H1 (cell line): Measurements from ENCODE around the gene EPM2A. TPM values are rescaled to one million over a fixed set of nuclear protein-coding genes. Genes with fewer than 3 reads are reported as not detected.

Experiments
- CTCF ChIA-PET: fragments of 300-600 bp; sonication (Branson Sonifier 250); formaldehyde crosslinking; loops from one replicate; lab custom pipeline; 2021; ENCODE audit not compliant: partially characterized antibody; lab: Charles Lee
- POLR2A ChIA-PET: fragments of 300-600 bp; sonication (Branson Sonifier 250); formaldehyde crosslinking; loops from one replicate; lab custom pipeline; 2021; ENCODE audit warnings: inconsistent platforms; ENCODE audit not compliant: partially characterized antibody; lab: Charles Lee
- DNase-seq, 2 experiments: peaks; one replicate each; pipeline versions ENCODE4 v3.0.0 to v3.0.0-alpha.2; 2010 to 2022; ENCODE audit warnings: low spot score in 2 of 2, low read depth in 1 of 2, mixed read lengths in 1 of 2
- FAIRE-seq: peaks from 2 replicates; lab custom pipeline; 2011; peaks lifted over from hg19 to GRCh38; lab: Jason Lieb, UNC
- H2AFZ ChIP-seq: 2 replicates; pipeline ENCODE4 v1.8.1; 2012; ENCODE audit warnings: low read length, inconsistent platforms
- H2AK5ac ChIP-seq: 2 replicates; pipeline ENCODE4 v1.6.1; 2013; ENCODE audit warnings: low read depth, low read length
- H2BK120ac ChIP-seq: replicated peaks from 2 replicates; pipeline ENCODE3; 2013; ENCODE audit warnings: low read depth, low read length, inconsistent platforms
- H2BK12ac ChIP-seq: 2 replicates; pipeline ENCODE4 v1.6.1; 2013; ENCODE audit warnings: low read depth, low read length
- H2BK15ac ChIP-seq: 2 replicates; pipeline ENCODE4 v1.6.1; 2013; ENCODE audit warnings: low read length
- H2BK20ac ChIP-seq: 2 replicates; pipeline ENCODE4 v1.6.1; 2013; ENCODE audit warnings: low read length
- H2BK5ac ChIP-seq: 2 replicates; pipeline ENCODE4 v1.6.1; 2013; ENCODE audit warnings: low read depth, low read length
- H3K14ac ChIP-seq: 2 replicates; pipeline ENCODE4 v1.6.1; 2013; ENCODE audit warnings: inconsistent platforms; ENCODE audit not compliant: insufficient read length
- H3K18ac ChIP-seq: 2 replicates; pipeline ENCODE4 v1.6.1; 2013; ENCODE audit warnings: low read length; ENCODE audit errors: extremely low read depth
- H3K23ac ChIP-seq: 2 replicates; pipeline ENCODE4 v1.6.1; 2013; ENCODE audit warnings: inconsistent platforms; ENCODE audit not compliant: insufficient read length
- H3K23me2 ChIP-seq: 2 replicates; pipeline ENCODE4 v1.6.1; 2013; ENCODE audit warnings: low read depth, low read length
- H3K27ac ChIP-seq: 2 replicates; pipeline ENCODE4 v1.6.1; 2011; ENCODE audit warnings: low read depth, low read length, inconsistent platforms
- H3K27me3 ChIP-seq, 4 experiments: replicated peaks in 1 of 4; 1 replicate in 1 of 4; 2 replicates in 3 of 4; pipeline versions ENCODE4 v1.6.1 to v1.8.1; 2011 to 2013; ENCODE audit warnings: low read length in 3 of 4, mild to moderate bottlenecking in 3 of 4, inconsistent platforms in 2 of 4, mixed read lengths in 2 of 4, moderate library complexity in 1 of 4; ENCODE audit not compliant: control insufficient read depth in 3 of 4, insufficient read depth in 3 of 4; ENCODE audit errors: extremely low read depth in 1 of 4
- H3K36me3 ChIP-seq, 4 experiments: 2 replicates each; pipeline versions ENCODE4 v1.6.1 to v1.8.1; 2011 to 2013; ENCODE audit warnings: mild to moderate bottlenecking in 4 of 4, low read length in 3 of 4, moderate library complexity in 2 of 4, control low read depth in 1 of 4, inconsistent platforms in 1 of 4; ENCODE audit not compliant: insufficient read depth in 4 of 4, control insufficient read depth in 2 of 4
- H3K4ac ChIP-seq: replicated peaks from 2 replicates; pipeline ENCODE3; 2013; ENCODE audit warnings: low read length, low read depth, mixed read lengths, inconsistent platforms; ENCODE audit not compliant: insufficient read length
- H3K4me1 ChIP-seq, 4 experiments: replicated peaks in 1 of 4; 1 replicate in 1 of 4; 2 replicates in 3 of 4; pipeline versions ENCODE4 v1.6.1 to v1.8.1; 2011 to 2013; ENCODE audit warnings: low read length in 3 of 4, inconsistent platforms in 2 of 4, mixed read lengths in 1 of 4; ENCODE audit not compliant: insufficient read depth in 4 of 4, control insufficient read depth in 3 of 4
- H3K4me2 ChIP-seq, 2 experiments: 2 replicates each; pipeline versions ENCODE4 v1.6.1 to v1.8.1; 2011 to 2013; ENCODE audit warnings: low read depth in 2 of 2, low read length in 2 of 2, control low read depth in 1 of 2, inconsistent platforms in 1 of 2, mild to moderate bottlenecking in 1 of 2; ENCODE audit not compliant: insufficient read depth in 1 of 2
- H3K4me3 ChIP-seq, 4 experiments: fragments of 200-600, 300-600 bp in 1 of 4; sonication (generic), shearing (Covaris generic), sonication (Bioruptor Twin) in 1 of 4; 2 replicates each; pipeline versions ENCODE4 v1.5.1 to v1.8.1; 2011 to 2016; ENCODE audit warnings: low read length in 4 of 4, low read depth in 3 of 4, control low read depth in 2 of 4, inconsistent platforms in 2 of 4, mild to moderate bottlenecking in 2 of 4, mixed read lengths in 1 of 4, moderate library complexity in 1 of 4; ENCODE audit not compliant: insufficient read depth in 2 of 4; ENCODE audit errors: extremely low read depth in 1 of 4
- H3K56ac ChIP-seq: replicated peaks from 2 replicates; pipeline ENCODE3; 2013; ENCODE audit warnings: low read depth, mild to moderate bottlenecking, mixed read lengths, low read length, inconsistent platforms; ENCODE audit not compliant: insufficient read length
- H3K79me1 ChIP-seq: 2 replicates; pipeline ENCODE4 v1.6.1; 2013; ENCODE audit warnings: low read depth, low read length, control low read depth
- H3K79me2 ChIP-seq, 2 experiments: 2 replicates each; pipeline versions ENCODE4 v1.6.1 to v1.8.1; 2012 to 2013; ENCODE audit warnings: low read length in 2 of 2, mild to moderate bottlenecking in 2 of 2, inconsistent platforms in 1 of 2; ENCODE audit not compliant: insufficient read depth in 2 of 2, control insufficient read depth in 1 of 2
- H3K9ac ChIP-seq, 4 experiments: replicated peaks in 1 of 4; 1 replicate in 1 of 4; 2 replicates in 3 of 4; pipeline versions ENCODE4 v1.6.1 to v1.8.1; 2011 to 2013; ENCODE audit warnings: low read depth in 3 of 4, low read length in 3 of 4, control low read depth in 2 of 4, mild to moderate bottlenecking in 2 of 4, moderate library complexity in 2 of 4, inconsistent platforms in 1 of 4; ENCODE audit errors: extremely low read depth in 1 of 4
- H3K9me3 ChIP-seq, 2 experiments: 2 replicates each; pipeline versions ENCODE4 v1.6.1 to v1.8.1; 2012 to 2013; ENCODE audit warnings: mild to moderate bottlenecking in 2 of 2, moderate library complexity in 2 of 2, control low read depth in 1 of 2, inconsistent platforms in 1 of 2, low read depth in 1 of 2, low read length in 1 of 2, mixed read lengths in 1 of 2; ENCODE audit not compliant: insufficient read depth in 2 of 2
- H4K20me1 ChIP-seq, 2 experiments: replicated peaks in 1 of 2; 2 replicates each; pipeline versions ENCODE3 to v1.8.1; 2011 to 2013; ENCODE audit warnings: inconsistent platforms in 2 of 2, low read length in 2 of 2, mild to moderate bottlenecking in 1 of 2; ENCODE audit not compliant: insufficient read depth in 2 of 2, control insufficient read depth in 1 of 2
- H4K5ac ChIP-seq: 2 replicates; pipeline ENCODE4 v1.6.1; 2013; ENCODE audit warnings: low read length, low read depth, mixed read lengths, inconsistent platforms; ENCODE audit not compliant: insufficient read length
- H4K8ac ChIP-seq: 2 replicates; pipeline ENCODE4 v1.8.0; 2013; ENCODE audit warnings: mild to moderate bottlenecking, moderate library complexity, low read length, inconsistent platforms; ENCODE audit not compliant: insufficient read depth; ENCODE audit errors: extremely low read depth
- H4K91ac ChIP-seq: replicated peaks from 2 replicates; pipeline ENCODE3; 2013; ENCODE audit warnings: low read length, mixed read lengths, inconsistent platforms; ENCODE audit not compliant: insufficient read length
- ATF3 ChIP-seq: IDR thresholded peaks from 2 replicates; pipeline ENCODE4 v1.6.1; 2011; ENCODE audit warnings: low read depth, mild to moderate bottlenecking, low read length; ENCODE audit not compliant: insufficient read depth
- EP300 ChIP-seq, 2 experiments: IDR thresholded peaks; 1 replicate in 1 of 2; 2 replicates in 1 of 2; pipeline ENCODE4 v1.6.1; 2011 to 2012; ENCODE audit warnings: low read depth in 2 of 2, low read length in 2 of 2, mild to moderate bottlenecking in 2 of 2, borderline replicate concordance in 1 of 2, inconsistent platforms in 1 of 2, moderate library complexity in 1 of 2
- GTF2F1 ChIP-seq: IDR thresholded peaks from 2 replicates; pipeline ENCODE4 v1.6.1; 2012; ENCODE audit warnings: low read depth, low read length, improper control_type of control experiment, borderline replicate concordance
- HDAC6 ChIP-seq: IDR thresholded peaks from one replicate; pipeline ENCODE4 v1.7.1; 2012; ENCODE audit warnings: low read depth, mild to moderate bottlenecking, inconsistent platforms, low read length, moderate library complexity
- JUN ChIP-seq: IDR thresholded peaks from 2 replicates; pipeline ENCODE4 v1.6.1; 2011; ENCODE audit warnings: low read depth, mild to moderate bottlenecking, improper control_type of control experiment, low read length
- KDM4A ChIP-seq: IDR thresholded peaks from one replicate; pipeline ENCODE4 v1.7.1; 2012; ENCODE audit warnings: low read depth, mild to moderate bottlenecking, moderate library complexity, low read length, inconsistent platforms; ENCODE audit not compliant: severe bottlenecking
- SIX5 ChIP-seq: IDR thresholded peaks from 2 replicates; pipeline ENCODE4 v1.6.1; 2011; ENCODE audit warnings: mild to moderate bottlenecking, low read depth, low read length
- TAF1 ChIP-seq: IDR thresholded peaks from 2 replicates; pipeline ENCODE4 v1.6.1; 2011; ENCODE audit warnings: mild to moderate bottlenecking, low read depth, low read length
- WGBS, 2 experiments: shearing (Covaris generic) in 1 of 2; methylation state at CpG; one replicate each; pipeline versions ENCODE4 v1.1.6 to v1.1.7; 2013 to 2015; ENCODE audit warnings: low lambda C conversion rate in 2 of 2, mixed read lengths in 2 of 2, inconsistent platforms in 1 of 2, low coverage in 1 of 2, missing lambda C conversion rate in 1 of 2; ENCODE audit not compliant: insufficient replicate concordance in 2 of 2, insufficient coverage in 1 of 2, insufficient read length in 1 of 2; ENCODE audit errors: extremely low coverage in 1 of 2, missing lambda C conversion rate in 1 of 2; 5-methylcytosine and 5-hydroxymethylcytosine counted together
- polyA plus RNA-seq, 7 experiments: library from polyadenylated mRNA; depleted of rRNA in 3 of 7; stranded (reverse) in 5 of 7; unstranded in 2 of 7; fragments of >200 nt in 5 of 7; fragments of 200-250 nt in 2 of 7; gene quantifications; 1 replicate in 5 of 7; 2 replicates in 1 of 7; 4 replicates in 1 of 7; pipeline versions ENCODE4 v1.2.1 to v1.2.3, GENCODE V29; 2011 to 2013; ENCODE audit warnings: missing spikeins in 2 of 7, mixed read lengths in 2 of 7
- total RNA-seq: library from RNA; stranded (reverse); fragmentation: NEBNext Ultra II Directional; extraction: Animal tissue kit (Norgen Biotek cat#: 25700); gene quantifications from 2 replicates; pipeline ENCODE4 v1.2.1, GENCODE V29; 2021
- TF ChIP-seq, protein P1 (sequence below): IDR thresholded peaks from 2 replicates; pipeline ENCODE4 v1.6.1; 2011; ENCODE audit warnings: low read length, improper control_type of control experiment
- TF ChIP-seq, protein P2 (sequence below): IDR thresholded peaks from 2 replicates; pipeline ENCODE4 v1.6.1; 2012; ENCODE audit warnings: low read length, inconsistent platforms

The EPM2A gene
- total and polyA plus RNA-seq, 2 of the 8 experiments (the other 6 are each of a cell fraction or from before 2014, with no cell fraction given): 2.3 to 6.2 TPM

DNA sequence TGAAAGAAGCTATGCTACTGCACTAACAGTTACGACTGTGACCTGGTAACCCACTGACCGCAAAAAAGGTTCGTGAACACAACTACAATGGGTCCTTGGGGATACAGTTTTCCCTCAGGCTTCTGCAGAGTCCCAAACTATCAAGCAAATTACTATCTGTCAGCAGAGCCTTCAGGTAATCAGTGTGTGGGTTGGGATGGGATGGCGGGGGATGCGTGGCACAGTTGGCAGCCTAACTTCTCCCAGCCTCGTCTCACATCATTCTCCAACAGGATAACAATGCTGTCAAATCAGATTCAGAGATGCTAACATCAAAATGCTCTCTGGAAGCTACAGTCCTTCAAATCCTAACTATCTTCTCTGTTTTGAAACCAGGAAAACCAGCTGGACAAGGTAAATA lies 102.3 kb downstream of the EPM2A start:
- Histone ChIP-seq H2AFZ (no peak overlapping the region), H3K9me3 (no peaks in the 10 kb centered on the region), H3K14ac (no peak overlapping the region), H3K4me1 (no peaks in the 10 kb centered on the region; a peak in 2 of 7 replicates), H3K36me3 (0 out of 8 replicates have a peak, but pooled peaks cover 0 to 3% (median 0%) of the 10 kb centered on the region in 4 experiments), H3K56ac (no peak overlapping the region), H3K23ac (no peak overlapping the region), H2BK12ac (no peak overlapping the region), H3K27me3 (no peaks in the 10 kb centered on the region), H4K91ac (no peak overlapping the region), H4K20me1 (no peaks in the 10 kb centered on the region), H3K4me3 (no peak overlapping the region), H2BK20ac (no peak overlapping the region), H4K5ac (no peak overlapping the region), H2AK5ac (no peak overlapping the region), H2BK5ac (no peak overlapping the region), H4K8ac (no peak overlapping the region; the same call in 1 of the 2 replicates), H3K79me1 (no peaks in the 10 kb centered on the region; the same call in 1 of the 2 replicates), H3K9ac (no peak overlapping the region), H2BK15ac (no peak overlapping the region), H3K4me2 (no peak overlapping the region), H3K79me2 (no peaks in the 10 kb centered on the region), H3K4ac (no peak overlapping the region), H3K18ac (no peak overlapping the region), H3K27ac (no peak overlapping the region), H3K23me2 (no peaks in the 10 kb centered on the region), H2BK120ac (no peak overlapping the region)
- FAIRE-seq (no peak), DNase-seq (no peak)
- 97% methylated on average over 6 of the region's 6 CpGs; no CpG with 5 or more reads in 1 of the 2 experiments for WGBS, 2 experiments
- ChIA-PET CTCF (interaction anchor here (0.6 to 2.6 kb wide), 27 partner anchors 8 to 1047 kb away, joined by 3 to 13 read pairs (median 5); no protein-coding TSS in a partner anchor), POLR2A (no interaction called here)
- TF ChIP-seq TAF1 (no peak), EP300 (IDR thresholded peaks at IDR 0.05; ENCODE audit: borderline replicate concordance in 1 of 2, low read depth in 2 of 2, low read length in 2 of 2) (no peak), SIX5 (no peak), JUN (no peak), KDM4A (no peak), GTF2F1 (no peak), ATF3 (no peak), HDAC6 (no peak)
- TF ChIP-seq, protein P1, sequence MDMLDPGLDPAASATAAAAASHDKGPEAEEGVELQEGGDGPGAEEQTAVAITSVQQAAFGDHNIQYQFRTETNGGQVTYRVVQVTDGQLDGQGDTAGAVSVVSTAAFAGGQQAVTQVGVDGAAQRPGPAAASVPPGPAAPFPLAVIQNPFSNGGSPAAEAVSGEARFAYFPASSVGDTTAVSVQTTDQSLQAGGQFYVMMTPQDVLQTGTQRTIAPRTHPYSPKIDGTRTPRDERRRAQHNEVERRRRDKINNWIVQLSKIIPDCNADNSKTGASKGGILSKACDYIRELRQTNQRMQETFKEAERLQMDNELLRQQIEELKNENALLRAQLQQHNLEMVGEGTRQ: no peak
- TF ChIP-seq, protein P2, sequence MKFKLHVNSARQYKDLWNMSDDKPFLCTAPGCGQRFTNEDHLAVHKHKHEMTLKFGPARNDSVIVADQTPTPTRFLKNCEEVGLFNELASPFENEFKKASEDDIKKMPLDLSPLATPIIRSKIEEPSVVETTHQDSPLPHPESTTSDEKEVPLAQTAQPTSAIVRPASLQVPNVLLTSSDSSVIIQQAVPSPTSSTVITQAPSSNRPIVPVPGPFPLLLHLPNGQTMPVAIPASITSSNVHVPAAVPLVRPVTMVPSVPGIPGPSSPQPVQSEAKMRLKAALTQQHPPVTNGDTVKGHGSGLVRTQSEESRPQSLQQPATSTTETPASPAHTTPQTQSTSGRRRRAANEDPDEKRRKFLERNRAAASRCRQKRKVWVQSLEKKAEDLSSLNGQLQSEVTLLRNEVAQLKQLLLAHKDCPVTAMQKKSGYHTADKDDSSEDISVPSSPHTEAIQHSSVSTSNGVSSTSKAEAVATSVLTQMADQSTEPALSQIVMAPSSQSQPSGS: no peak
